PC-9 (cell line): ENCODE measurements around the gene IPO4. TPM values are rescaled to one million over a fixed set of nuclear protein-coding genes. Genes with fewer than 3 reads are reported as not detected.

ENCODE experiments used
- BruUV-seq: library from RNA; stranded (reverse); fragments of 400-500 nt; replicated peaks from 2 replicates; lab custom pipeline; 2021; lab: Mats Ljungman, UMichigan
- CTCF ChIA-PET: fragments of 300-600 bp; sonication (Branson Sonifier 250); formaldehyde crosslinking; loops from one replicate; lab custom pipeline; 2022; ENCODE audit warnings: antibody characterized with exemption; lab: Charles Lee
- POLR2A ChIA-PET: fragments of 300-600 bp; sonication (Branson Sonifier 250); formaldehyde crosslinking; loops from one replicate; lab custom pipeline; 2022; ENCODE audit warnings: antibody characterized with exemption; ENCODE audit not compliant: unreplicated experiment; lab: Charles Lee
- DNase-seq, 2 experiments: peaks; one replicate each; pipeline versions ENCODE4 v3.0.0 to v3.0.0-alpha.2; 2015 to 2022; ENCODE audit warnings: mixed read lengths in 1 of 2
- H2AFZ ChIP-seq: fragments of 200-600 bp; sonication (generic); 2 replicates; pipeline ENCODE4 v1.8.1; 2017; ENCODE audit warnings: antibody characterized with exemption
- H3F3A ChIP-seq: fragments of 200-600 bp; sonication (generic); 2 replicates; pipeline ENCODE4 v1.8.1; 2017; ENCODE audit warnings: antibody characterized with exemption, mild to moderate bottlenecking, low read depth; ENCODE audit not compliant: insufficient read depth
- H3K27ac ChIP-seq: fragments of 200-600 bp; sonication (generic); 2 replicates; pipeline ENCODE4 v1.6.1; 2016; ENCODE audit warnings: mixed run types
- H3K27me3 ChIP-seq: fragments of 200-600 bp; sonication (generic); 2 replicates; pipeline ENCODE4 v1.6.1; 2016; ENCODE audit warnings: low read depth, mixed run types; ENCODE audit not compliant: insufficient read depth
- H3K36me3 ChIP-seq: fragments of 200-600 bp; sonication (generic); 2 replicates; pipeline ENCODE4 v1.6.1; 2016; ENCODE audit warnings: low read depth, mixed run types
- H3K4me1 ChIP-seq: fragments of 200-600 bp; sonication (generic); replicated peaks from 2 replicates; pipeline ENCODE4 v1.6.1; 2016; ENCODE audit warnings: mixed run types; ENCODE audit not compliant: insufficient read depth
- H3K4me2 ChIP-seq: fragments of 200-600 bp; sonication (generic); 2 replicates; pipeline ENCODE4 v1.6.1; 2017; ENCODE audit warnings: mixed run types
- H3K4me3 ChIP-seq: fragments of 200-600 bp; sonication (generic); 2 replicates; pipeline ENCODE4 v1.6.1; 2016; ENCODE audit warnings: mixed run types
- H3K79me2 ChIP-seq: fragments of 200-600 bp; sonication (generic); 2 replicates; pipeline ENCODE4 v1.6.1; 2017; ENCODE audit warnings: low read depth, mixed run types
- H3K9me2 ChIP-seq: fragments of 200-600 bp; sonication (generic); 2 replicates; pipeline ENCODE4 v1.8.1; 2017; ENCODE audit warnings: mild to moderate bottlenecking; ENCODE audit not compliant: insufficient read depth
- H3K9me3 ChIP-seq: fragments of 200-600 bp; sonication (generic); 2 replicates; pipeline ENCODE4 v1.8.1; 2016; ENCODE audit warnings: low read depth; ENCODE audit not compliant: insufficient read depth
- H4K20me1 ChIP-seq: fragments of 200-600 bp; sonication (generic); 2 replicates; pipeline ENCODE4 v1.8.1; 2017; ENCODE audit not compliant: insufficient read depth
- EZH2 ChIP-seq: fragments of 200-600 bp; sonication (generic); IDR thresholded peaks from 2 replicates; pipeline ENCODE4 v1.8.0; 2017; ENCODE audit warnings: antibody characterized with exemption, low read depth
- intact Hi-C: fragments of 100-400 bp; cut with micrococcal nuclease; formaldehyde crosslinking; loops from one replicate; pipeline ENCODE4 v1.10.0; 2022; ENCODE audit not compliant: unreplicated experiment
- total RNA-seq: library from RNA; stranded (reverse); gene quantifications from 2 replicates; pipeline ENCODE4 v1.2.3, GENCODE V29; 2021
- TF ChIP-seq, protein P1 (sequence below): fragments of 200-600 bp; sonication (generic); conservative IDR thresholded peaks from 2 replicates; pipeline ENCODE4 v1.6.1; 2017; ENCODE audit warnings: mixed run types, antibody characterized with exemption, mild to moderate bottlenecking, moderate library complexity

Gene IPO4
- total RNA-seq, 1 experiment from 2014 or later, result 44.1 TPM

DNA sequence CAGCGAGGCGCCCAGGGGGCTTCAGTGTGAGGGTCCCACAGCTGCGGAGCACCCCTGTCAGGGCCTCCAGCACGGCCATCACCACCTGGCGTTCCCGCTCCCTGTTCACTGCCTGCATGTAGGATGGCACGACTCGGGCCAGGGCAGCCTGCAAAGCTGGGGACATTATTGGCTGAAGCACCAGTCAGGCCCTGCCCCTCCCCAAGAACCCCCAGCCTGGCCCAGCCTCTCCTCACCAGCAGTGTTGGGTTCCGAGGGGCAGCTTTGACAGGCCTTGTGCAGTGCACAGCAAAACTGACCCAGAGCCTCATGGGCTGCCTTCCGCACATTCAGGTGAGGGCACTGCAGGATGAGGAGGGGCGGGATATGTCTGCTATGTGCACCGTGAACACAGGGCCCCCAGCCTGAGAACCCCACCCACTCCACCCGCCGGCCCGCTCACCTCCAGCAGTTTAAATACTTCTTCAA, 5.6 kb downstream of the IPO4 start:
- intact Hi-C loops, result no loop called here
- no peaks in the 10 kb centered on the region for H3F3A ChIP-seq
- H4K20me1 ChIP-seq, result no peaks in the 10 kb centered on the region; the same call in 1 of the 2 replicates
- H3K4me1 ChIP-seq, result peaks cover 6% of the 10 kb centered on the region
- no peak overlapping the region for H3K27ac ChIP-seq
- no TSS peak for BruUV-seq
- no peak overlapping the region for H3K4me3 ChIP-seq
- CTCF ChIA-PET, result no interaction called here
- no peaks in the 10 kb centered on the region for H3K9me3 ChIP-seq
- no peak overlapping the region for H2AFZ ChIP-seq
- POLR2A ChIA-PET, result interaction anchor here (0.8 kb wide), 1 partner anchor 33 kb away, joined by 4 read pairs; no protein-coding TSS in a partner anchor
- no peak for TF ChIP-seq EZH2
- TF ChIP-seq, protein P1, sequence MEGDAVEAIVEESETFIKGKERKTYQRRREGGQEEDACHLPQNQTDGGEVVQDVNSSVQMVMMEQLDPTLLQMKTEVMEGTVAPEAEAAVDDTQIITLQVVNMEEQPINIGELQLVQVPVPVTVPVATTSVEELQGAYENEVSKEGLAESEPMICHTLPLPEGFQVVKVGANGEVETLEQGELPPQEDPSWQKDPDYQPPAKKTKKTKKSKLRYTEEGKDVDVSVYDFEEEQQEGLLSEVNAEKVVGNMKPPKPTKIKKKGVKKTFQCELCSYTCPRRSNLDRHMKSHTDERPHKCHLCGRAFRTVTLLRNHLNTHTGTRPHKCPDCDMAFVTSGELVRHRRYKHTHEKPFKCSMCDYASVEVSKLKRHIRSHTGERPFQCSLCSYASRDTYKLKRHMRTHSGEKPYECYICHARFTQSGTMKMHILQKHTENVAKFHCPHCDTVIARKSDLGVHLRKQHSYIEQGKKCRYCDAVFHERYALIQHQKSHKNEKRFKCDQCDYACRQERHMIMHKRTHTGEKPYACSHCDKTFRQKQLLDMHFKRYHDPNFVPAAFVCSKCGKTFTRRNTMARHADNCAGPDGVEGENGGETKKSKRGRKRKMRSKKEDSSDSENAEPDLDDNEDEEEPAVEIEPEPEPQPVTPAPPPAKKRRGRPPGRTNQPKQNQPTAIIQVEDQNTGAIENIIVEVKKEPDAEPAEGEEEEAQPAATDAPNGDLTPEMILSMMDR, result no peak
- H3K36me3 ChIP-seq, result no peaks in the 10 kb centered on the region
- DNase-seq, result no peak
- H3K27me3 ChIP-seq, result no peaks in the 10 kb centered on the region
- no peak overlapping the region for H3K4me2 ChIP-seq
- peaks cover 13% of the 10 kb centered on the region for H3K79me2 ChIP-seq
- H3K9me2 ChIP-seq, result no peaks in the 10 kb centered on the region

DNA sequence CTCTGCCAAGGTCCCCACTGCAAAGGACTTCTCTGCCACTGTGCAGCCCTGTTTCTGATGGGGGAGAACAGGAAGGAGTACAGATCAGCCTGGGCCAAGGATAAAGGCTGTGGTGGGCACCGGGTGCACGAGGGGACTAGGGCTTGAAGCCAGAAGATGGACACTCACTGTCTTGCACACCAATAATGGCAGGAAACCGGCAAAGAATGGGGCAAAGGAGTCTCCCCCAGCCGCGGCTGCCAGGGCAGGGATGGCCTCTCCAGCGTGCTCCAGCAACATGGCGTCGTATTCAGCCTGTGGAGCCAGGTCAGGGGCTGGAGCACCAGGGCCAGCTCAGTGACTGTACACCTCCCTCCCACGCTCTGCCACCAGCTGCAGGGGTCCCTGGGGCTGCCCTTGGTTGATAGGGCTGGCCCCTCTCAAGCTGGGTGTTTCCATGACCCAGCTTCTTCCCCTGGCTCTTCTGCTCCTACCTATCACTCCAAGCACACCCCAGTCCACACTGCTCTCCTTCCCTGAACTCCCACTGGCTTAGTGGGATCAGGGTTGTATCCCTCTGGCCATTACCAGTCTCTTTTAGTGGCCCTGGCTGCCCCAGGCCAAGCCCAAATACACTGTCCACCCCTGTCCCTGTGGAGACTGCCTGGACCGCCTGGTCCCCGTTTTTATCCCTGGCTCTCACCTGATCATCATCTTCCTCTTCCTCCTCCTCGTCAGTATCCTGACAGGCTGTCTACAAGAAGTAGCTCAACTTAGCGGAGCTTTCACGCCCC, 6.3 kb downstream of the IPO4 start:
- CTCF ChIA-PET, result no interaction called here

DNA sequence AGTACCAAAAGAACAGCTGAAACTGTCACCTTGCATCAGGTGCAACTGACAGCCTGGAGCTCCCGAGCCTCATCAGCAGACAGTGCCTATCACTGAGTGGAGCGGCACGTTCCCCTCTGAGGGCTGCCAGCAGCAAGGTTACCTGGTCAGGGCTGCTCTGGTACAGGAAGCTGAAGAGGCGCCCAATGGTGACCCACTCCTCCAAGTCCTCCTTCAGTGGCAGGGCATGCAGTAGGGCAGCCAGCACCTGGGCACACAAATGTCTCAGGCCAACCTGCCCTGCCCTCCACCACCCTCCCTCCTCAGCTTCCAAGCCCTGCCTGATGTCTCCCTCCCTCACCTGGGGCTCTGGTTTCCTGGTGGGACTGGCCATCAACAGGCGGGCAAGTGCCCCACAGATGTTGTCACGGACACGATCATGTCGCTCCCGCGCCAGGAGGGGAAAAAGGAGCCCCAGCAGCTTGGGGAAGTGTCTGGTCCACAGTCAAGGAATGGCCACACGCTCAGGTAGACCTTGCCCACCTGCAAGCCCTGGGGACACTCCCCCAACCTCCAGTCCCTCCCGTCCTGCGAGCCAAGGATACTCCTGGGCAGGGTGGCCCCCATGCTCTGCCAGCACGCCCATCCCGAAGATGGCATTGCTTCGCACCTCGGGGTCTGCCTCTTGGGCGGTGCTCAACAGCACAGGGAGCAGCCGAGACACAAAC, 7.1 kb downstream of the IPO4 start:
- ChIA-PET POLR2A (interaction anchor here (0.7 kb wide), 1 partner anchor 21 kb away, joined by 3 read pairs; no protein-coding TSS in a partner anchor), CTCF (no interaction called here)
- no peak overlapping the region for H3K27ac ChIP-seq
- H3K4me1 ChIP-seq, result no peaks in the 10 kb centered on the region
- H3K4me3 ChIP-seq, result no peak overlapping the region
- H3F3A ChIP-seq, result no peaks in the 10 kb centered on the region; the same call in 1 of the 2 replicates
- no peaks in the 10 kb centered on the region for H3K36me3 ChIP-seq
- intact Hi-C loops, result no loop called here
- no peak for TF ChIP-seq EZH2
- TF ChIP-seq, protein P1, result no peak
- no peaks in the 10 kb centered on the region for H3K79me2 ChIP-seq
- H2AFZ ChIP-seq, result no peak overlapping the region
- no TSS peak for BruUV-seq
- no peak overlapping the region for H3K4me2 ChIP-seq
- H3K9me3 ChIP-seq, result no peaks in the 10 kb centered on the region
- H4K20me1 ChIP-seq, result no peaks in the 10 kb centered on the region; the same call in 1 of the 2 replicates
- H3K9me2 ChIP-seq, result no peaks in the 10 kb centered on the region
- H3K27me3 ChIP-seq, result no peaks in the 10 kb centered on the region
- no peak for DNase-seq

More for the DNA sequence above, 6.3 kb downstream of the IPO4 start:
- no peaks in the 10 kb centered on the region; the same call in 1 of the 2 replicates for H4K20me1 ChIP-seq
- DNase-seq, result no peak
- no peak overlapping the region for H3K27ac ChIP-seq
- no peak overlapping the region for H3K4me3 ChIP-seq
- H3K9me2 ChIP-seq, result no peaks in the 10 kb centered on the region
- no TSS peak for BruUV-seq
- H2AFZ ChIP-seq, result no peak overlapping the region
- TF ChIP-seq EZH2, result no peak
- TF ChIP-seq, protein P1, result no peak
- intact Hi-C loops, result no loop called here
- peaks cover 6% of the 10 kb centered on the region; the same call in 1 of the 2 replicates for H3K79me2 ChIP-seq
- POLR2A ChIA-PET, result no interaction called here
- no peaks in the 10 kb centered on the region for H3F3A ChIP-seq
- H3K9me3 ChIP-seq, result no peaks in the 10 kb centered on the region
- H3K27me3 ChIP-seq, result no peaks in the 10 kb centered on the region
- no peak overlapping the region for H3K4me2 ChIP-seq
- no peaks in the 10 kb centered on the region for H3K4me1 ChIP-seq
- no peaks in the 10 kb centered on the region for H3K36me3 ChIP-seq
